ENCODE data around the gene ERVW-1.
"Not testable (repeated sequence)": the region's sequence is repeated elsewhere in the genome, so short reads cannot be mapped to it uniquely, and the experiment has no call there.

Gene ERVW-1

DNA sequence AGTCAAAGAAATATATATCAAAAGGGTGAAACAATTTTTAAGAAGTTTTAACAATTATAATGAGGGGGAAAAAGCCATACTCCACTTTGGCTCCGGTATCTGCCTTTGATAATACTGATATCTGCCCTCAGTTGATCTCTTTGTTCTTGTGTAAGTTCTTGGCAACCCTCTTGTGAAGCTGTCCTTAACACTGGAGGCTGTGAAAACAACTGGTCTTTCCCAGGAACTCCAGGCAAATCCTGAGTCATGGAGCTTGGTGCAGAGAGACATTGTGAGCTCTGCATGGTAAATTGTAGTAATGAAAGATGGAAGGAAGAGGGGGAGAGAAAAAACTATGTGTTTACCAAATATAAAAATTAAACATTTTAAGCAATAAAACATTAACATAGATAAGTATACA is 11.9 kb upstream of the ERVW-1 start:
- Histone ChIP-seq H3K27ac (ENCODE audit: low read depth, low read length, severe bottlenecking) (no peak overlapping the region), H3K4me1 (ENCODE audit: control insufficient read depth, insufficient read depth, low read length, poor library complexity, severe bottlenecking) (no peaks in the 10 kb centered on the region), H3K36me3 (ENCODE audit: control insufficient read depth, insufficient read depth, low read length) (peaks cover 45% of the 10 kb centered on the region), H3K9me3 (ENCODE audit: control insufficient read depth, low read length) (no peaks in the 10 kb centered on the region), H3K4me3 (ENCODE audit: extremely low read depth, insufficient read depth, low read length, poor library complexity, severe bottlenecking) (no peak overlapping the region)
- 100% methylated on average over 1 of the region's 1 CpG; no CpG with 5 or more reads in 1 of the 2 experiments for WGBS, 2 experiments (ENCODE audit: insufficient coverage in 2 of 2)

DNA sequence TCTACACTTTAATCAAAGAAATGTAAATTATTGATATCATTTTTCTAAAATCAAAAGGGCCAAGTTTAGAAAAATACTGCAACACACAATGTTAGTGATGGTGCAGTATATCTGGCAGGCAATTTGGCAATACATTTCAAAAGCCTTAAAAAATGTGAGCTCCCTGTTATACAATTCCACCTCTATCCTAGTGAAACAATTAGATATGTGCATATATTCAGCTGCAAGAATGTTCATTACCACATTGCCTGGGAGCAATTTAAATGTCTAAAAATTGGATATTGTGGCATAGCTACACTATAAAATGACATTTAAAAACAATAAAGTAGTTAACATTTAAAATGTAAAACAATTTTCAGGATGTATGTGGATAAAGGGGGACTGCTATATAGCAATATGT is 10.1 kb upstream of the ERVW-1 start:
- H3K4me1 ChIP-seq (ENCODE audit: control insufficient read depth, insufficient read depth, low read length, poor library complexity, severe bottlenecking): no peaks in the 10 kb centered on the region
- H3K4me3 ChIP-seq (ENCODE audit: extremely low read depth, insufficient read depth, low read length, poor library complexity, severe bottlenecking): no peak overlapping the region
- peaks cover 35% of the 10 kb centered on the region for H3K36me3 ChIP-seq (ENCODE audit: control insufficient read depth, insufficient read depth, low read length)
- H3K9me3 ChIP-seq (ENCODE audit: control insufficient read depth, low read length): no peaks in the 10 kb centered on the region
- no peak overlapping the region for H3K27ac ChIP-seq (ENCODE audit: low read depth, low read length, severe bottlenecking)

DNA sequence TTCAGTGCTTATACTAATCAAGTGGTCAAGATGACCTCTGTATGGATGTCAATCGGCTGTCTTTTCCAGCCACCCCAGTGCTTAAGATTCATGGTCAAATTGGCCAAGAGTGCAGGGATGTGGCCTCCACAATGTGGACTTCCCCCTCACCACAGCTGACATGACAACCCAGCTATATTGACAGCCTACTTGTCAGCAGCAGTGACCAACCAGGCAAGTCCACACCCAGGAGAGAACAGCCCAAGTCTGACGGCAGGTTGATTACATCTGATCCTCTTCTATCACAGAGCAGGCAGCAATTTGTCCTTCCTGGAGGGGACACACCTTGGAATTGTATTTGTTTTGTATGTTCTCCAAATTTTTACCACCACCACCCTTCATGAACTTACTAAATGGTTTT is 8.2 kb upstream of the ERVW-1 start:
- no peaks in the 10 kb centered on the region for H3K9me3 ChIP-seq (ENCODE audit: control insufficient read depth, low read length)
- H3K4me3 ChIP-seq (ENCODE audit: extremely low read depth, insufficient read depth, low read length, poor library complexity, severe bottlenecking): no peak overlapping the region
- no peaks in the 10 kb centered on the region for H3K4me1 ChIP-seq (ENCODE audit: control insufficient read depth, insufficient read depth, low read length, poor library complexity, severe bottlenecking)
- H3K27ac ChIP-seq (ENCODE audit: low read depth, low read length, severe bottlenecking): no peak overlapping the region
- 88 to 100% methylated on average over 1 of the region's 2 CpGs for WGBS, 2 experiments (ENCODE audit: insufficient coverage in 2 of 2)
- H3K36me3 ChIP-seq (ENCODE audit: control insufficient read depth, insufficient read depth, low read length): peaks cover 26% of the 10 kb centered on the region

DNA sequence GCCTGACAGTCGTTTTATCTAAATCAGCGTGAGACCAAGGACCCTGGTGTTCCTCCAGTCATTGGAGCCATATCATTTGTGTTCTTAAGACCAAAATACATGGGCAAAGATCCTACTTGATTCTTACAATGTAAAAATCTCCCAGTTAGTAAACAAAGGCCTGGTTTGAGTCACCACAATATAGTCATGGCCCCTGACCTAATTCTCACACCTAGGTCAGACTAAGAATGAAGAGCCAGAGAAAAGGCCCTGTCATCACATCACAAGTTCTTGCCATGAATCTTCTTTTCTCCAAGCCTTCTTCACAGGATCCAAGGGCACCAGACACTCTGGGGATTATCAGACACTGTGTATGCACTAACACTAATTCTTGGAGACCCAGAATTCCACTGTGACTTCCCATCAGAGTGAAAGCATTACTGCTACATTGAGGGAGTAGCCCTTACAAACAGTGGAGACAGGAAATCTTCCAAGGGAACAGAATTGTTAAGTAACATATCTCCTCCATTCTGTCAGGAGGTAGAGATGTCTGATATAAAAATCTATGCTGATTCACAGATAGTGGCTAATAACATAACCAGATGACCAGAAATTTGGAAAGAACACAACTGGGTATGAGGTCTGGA is 7.6 kb upstream of the ERVW-1 start:
- WGBS, 2 experiments (ENCODE audit: insufficient coverage in 2 of 2): 100% methylated on average over 2 of the region's 2 CpGs
- Histone ChIP-seq H3K36me3 (ENCODE audit: control insufficient read depth, insufficient read depth, low read length) (peaks cover 20% of the 10 kb centered on the region), H3K9me3 (ENCODE audit: control insufficient read depth, low read length) (no peaks in the 10 kb centered on the region), H3K4me3 (ENCODE audit: extremely low read depth, insufficient read depth, low read length, poor library complexity, severe bottlenecking) (no peak overlapping the region), H3K4me1 (ENCODE audit: control insufficient read depth, insufficient read depth, low read length, poor library complexity, severe bottlenecking) (no peaks in the 10 kb centered on the region), H3K27ac (ENCODE audit: low read depth, low read length, severe bottlenecking) (no peak overlapping the region)

DNA sequence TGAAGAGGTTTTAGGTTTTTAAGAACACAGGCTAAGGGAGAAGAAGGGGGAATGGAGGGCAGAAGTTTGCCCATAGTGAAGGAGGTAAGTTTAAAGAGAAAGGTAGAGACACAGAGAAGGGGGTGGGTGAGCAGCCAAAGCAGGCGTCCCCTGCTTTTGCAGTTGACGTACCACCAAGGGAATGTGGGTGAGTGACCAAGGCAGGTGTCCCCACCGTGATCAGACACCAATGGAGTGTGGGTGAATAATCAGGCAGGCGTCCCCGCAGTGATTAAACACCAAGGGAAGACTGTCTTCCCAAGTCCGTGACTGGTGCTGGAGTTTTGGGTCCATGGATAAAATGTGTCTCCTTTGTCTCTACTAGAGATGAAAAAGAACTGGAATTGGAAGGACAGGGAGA is 6.5 kb upstream of the ERVW-1 start:
- not testable (repeated sequence) for H3K4me3 ChIP-seq (ENCODE audit: extremely low read depth, insufficient read depth, low read length, poor library complexity, severe bottlenecking); H3K27ac ChIP-seq (ENCODE audit: low read depth, low read length, severe bottlenecking); H3K4me1 ChIP-seq (ENCODE audit: control insufficient read depth, insufficient read depth, low read length, poor library complexity, severe bottlenecking); H3K9me3 ChIP-seq (ENCODE audit: control insufficient read depth, low read length)
- H3K36me3 ChIP-seq (ENCODE audit: control insufficient read depth, insufficient read depth, low read length): peaks cover 17% of the 10 kb centered on the region
- 92% methylated on average over 6 of the region's 6 CpGs for WGBS, 2 experiments (ENCODE audit: insufficient coverage in 2 of 2)

DNA sequence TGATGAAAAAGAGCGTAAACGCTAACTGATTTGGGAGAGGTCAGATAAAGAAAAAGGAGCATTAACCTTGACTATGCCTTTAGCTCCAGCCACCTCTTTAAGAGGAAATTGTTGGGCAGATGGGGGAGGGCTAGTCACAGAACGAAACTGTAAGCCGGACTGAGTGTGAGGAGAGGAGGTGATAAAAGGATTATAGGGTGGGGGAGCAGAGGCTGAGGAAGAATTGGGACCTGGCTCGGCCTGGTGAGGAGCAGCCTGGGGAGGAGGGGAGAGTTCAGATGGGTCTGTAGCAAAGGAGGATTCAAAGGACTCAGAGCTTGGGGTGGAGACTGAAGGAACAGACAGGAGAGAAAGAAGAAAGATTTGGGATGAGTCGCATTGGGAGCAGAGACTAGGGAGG is 5.9 kb upstream of the ERVW-1 start:
- H3K27ac ChIP-seq (ENCODE audit: low read depth, low read length, severe bottlenecking); H3K9me3 ChIP-seq (ENCODE audit: control insufficient read depth, low read length); H3K4me3 ChIP-seq (ENCODE audit: extremely low read depth, insufficient read depth, low read length, poor library complexity, severe bottlenecking); H3K4me1 ChIP-seq (ENCODE audit: control insufficient read depth, insufficient read depth, low read length, poor library complexity, severe bottlenecking): not testable (repeated sequence)
- H3K36me3 ChIP-seq (ENCODE audit: control insufficient read depth, insufficient read depth, low read length): peaks cover 17% of the 10 kb centered on the region
- 60 to 73% methylated on average over 3 to 5 of the region's 6 CpGs for WGBS, 2 experiments (ENCODE audit: insufficient coverage in 2 of 2)

DNA sequence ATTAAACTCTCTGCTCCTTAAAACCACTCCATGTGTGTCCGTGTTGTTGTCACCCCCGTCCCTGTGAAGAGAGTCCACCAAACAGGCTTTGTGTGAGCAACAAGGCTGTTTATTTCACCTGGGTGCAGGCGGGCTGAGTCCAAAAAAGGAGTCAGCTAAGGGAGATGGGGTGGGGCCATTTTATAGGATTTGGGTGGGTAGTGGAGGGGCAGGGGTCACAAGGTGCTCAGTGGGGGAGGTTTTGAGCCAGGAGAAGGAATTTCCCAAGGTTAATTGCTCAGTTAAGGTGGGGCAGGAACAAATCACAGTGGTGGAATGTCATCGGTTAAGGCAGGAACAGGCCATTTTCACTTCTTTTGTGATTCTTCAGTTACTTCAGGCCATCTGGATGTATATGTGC is 1.4 kb upstream of the ERVW-1 start:
- not testable (repeated sequence) for H3K9me3 ChIP-seq (ENCODE audit: control insufficient read depth, low read length); H3K36me3 ChIP-seq (ENCODE audit: control insufficient read depth, insufficient read depth, low read length); H3K27ac ChIP-seq (ENCODE audit: low read depth, low read length, severe bottlenecking); H3K4me1 ChIP-seq (ENCODE audit: control insufficient read depth, insufficient read depth, low read length, poor library complexity, severe bottlenecking); H3K4me3 ChIP-seq (ENCODE audit: extremely low read depth, insufficient read depth, low read length, poor library complexity, severe bottlenecking)
- 89 to 91% methylated on average over 4 of the region's 4 CpGs for WGBS, 2 experiments (ENCODE audit: insufficient coverage in 2 of 2)

DNA sequence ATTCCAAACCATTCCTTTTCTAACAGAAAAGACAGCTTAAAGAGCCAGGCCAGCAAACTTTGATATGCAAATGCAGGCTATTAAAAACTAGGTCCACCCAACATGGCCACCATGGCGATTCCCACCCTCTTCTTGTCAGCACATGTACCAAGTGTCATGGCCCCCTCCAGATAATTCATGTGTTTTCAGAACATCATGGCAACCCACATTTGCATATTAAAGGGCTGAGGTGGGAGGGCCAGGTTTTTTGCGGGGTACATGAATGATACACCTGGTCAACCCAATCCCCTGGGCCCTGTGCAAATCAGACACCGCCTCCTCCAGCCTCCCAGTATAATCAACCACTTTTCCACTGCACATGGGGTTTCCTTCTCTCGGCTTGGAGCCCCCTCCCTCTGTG is 965 bp upstream of the ERVW-1 start:
- Histone ChIP-seq H3K36me3 (ENCODE audit: control insufficient read depth, insufficient read depth, low read length) (no peaks in the 10 kb centered on the region), H3K9me3 (ENCODE audit: control insufficient read depth, low read length) (no peaks in the 10 kb centered on the region), H3K27ac (ENCODE audit: low read depth, low read length, severe bottlenecking) (no peak overlapping the region), H3K4me3 (ENCODE audit: extremely low read depth, insufficient read depth, low read length, poor library complexity, severe bottlenecking) (no peak overlapping the region), H3K4me1 (ENCODE audit: control insufficient read depth, insufficient read depth, low read length, poor library complexity, severe bottlenecking) (no peaks in the 10 kb centered on the region)
- WGBS, 2 experiments (ENCODE audit: insufficient coverage in 2 of 2): 93 to 100% methylated on average over 3 of the region's 4 CpGs

DNA sequence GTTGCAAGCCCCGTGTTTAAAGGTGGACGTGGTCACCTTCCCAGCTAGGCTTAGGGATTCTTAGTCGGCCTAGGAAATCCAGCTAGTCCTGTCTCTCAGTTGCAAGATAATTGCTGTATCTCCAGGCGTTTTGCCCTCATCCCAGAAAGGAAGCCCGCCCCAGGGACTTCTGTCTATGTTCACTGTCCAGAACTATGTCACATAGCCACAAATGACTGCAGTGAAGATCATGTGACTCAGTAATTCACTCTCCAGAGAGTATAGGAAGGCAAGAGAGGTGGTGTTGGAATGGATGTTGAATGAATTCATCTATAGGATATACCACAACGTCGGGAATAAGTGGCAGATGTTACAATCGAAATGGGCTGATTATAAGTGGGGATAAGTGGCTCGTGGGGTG is 349 bp upstream of the ERVW-1 start:
- H3K4me3 ChIP-seq (ENCODE audit: extremely low read depth, insufficient read depth, low read length, poor library complexity, severe bottlenecking): no peak overlapping the region
- H3K4me1 ChIP-seq (ENCODE audit: control insufficient read depth, insufficient read depth, low read length, poor library complexity, severe bottlenecking): no peaks in the 10 kb centered on the region
- whole genome bisulfite sequencing, 2 experiments (ENCODE audit: insufficient coverage in 2 of 2): 93 to 94% methylated on average over 3 to 7 of the region's 9 CpGs
- no peaks in the 10 kb centered on the region for H3K36me3 ChIP-seq (ENCODE audit: control insufficient read depth, insufficient read depth, low read length)
- no peaks in the 10 kb centered on the region for H3K9me3 ChIP-seq (ENCODE audit: control insufficient read depth, low read length)
- no peak overlapping the region for H3K27ac ChIP-seq (ENCODE audit: low read depth, low read length, severe bottlenecking)

DNA sequence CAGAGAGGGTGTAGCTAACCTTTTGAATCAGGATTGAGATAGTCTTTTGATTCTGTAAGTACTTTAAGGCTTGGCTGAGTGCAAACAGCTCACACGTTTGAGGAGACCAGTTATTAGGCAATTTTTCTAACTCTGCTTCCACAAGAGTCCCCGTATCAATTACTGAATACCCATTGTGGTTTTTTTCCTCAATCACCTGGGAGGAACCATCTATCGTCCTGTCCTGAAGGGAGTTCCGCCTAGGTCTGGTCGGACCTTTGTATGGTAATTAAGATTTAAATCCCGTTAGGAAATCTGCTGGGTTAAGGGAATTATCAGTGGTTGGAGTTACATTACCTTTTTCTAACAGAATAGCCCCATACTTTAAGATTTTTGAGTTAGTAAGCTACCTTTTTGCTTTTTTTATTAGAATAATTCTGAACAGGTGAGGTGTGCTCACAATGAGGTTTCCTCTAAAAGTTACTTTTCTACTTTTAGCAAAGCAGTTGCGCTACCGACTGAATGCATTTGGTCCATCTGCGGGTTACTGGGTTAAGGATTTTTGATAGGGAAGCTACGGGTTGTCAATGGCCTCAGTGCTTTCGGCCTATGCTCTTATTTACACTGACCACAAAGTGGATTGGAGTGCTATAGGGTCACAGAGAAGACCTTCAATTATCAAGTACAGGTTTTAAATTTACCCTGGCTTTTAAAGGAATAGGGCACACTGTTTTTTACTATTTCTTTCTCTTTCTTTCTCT is 1.7 kb downstream of the ERVW-1 start:
- H3K9me3 ChIP-seq (ENCODE audit: control insufficient read depth, low read length); H3K36me3 ChIP-seq (ENCODE audit: control insufficient read depth, insufficient read depth, low read length); H3K27ac ChIP-seq (ENCODE audit: low read depth, low read length, severe bottlenecking); H3K4me1 ChIP-seq (ENCODE audit: control insufficient read depth, insufficient read depth, low read length, poor library complexity, severe bottlenecking); H3K4me3 ChIP-seq (ENCODE audit: extremely low read depth, insufficient read depth, low read length, poor library complexity, severe bottlenecking): not testable (repeated sequence)
- WGBS, 2 experiments (ENCODE audit: insufficient coverage in 2 of 2): 71 to 100% methylated on average over 1 to 3 of the region's 11 CpGs

DNA sequence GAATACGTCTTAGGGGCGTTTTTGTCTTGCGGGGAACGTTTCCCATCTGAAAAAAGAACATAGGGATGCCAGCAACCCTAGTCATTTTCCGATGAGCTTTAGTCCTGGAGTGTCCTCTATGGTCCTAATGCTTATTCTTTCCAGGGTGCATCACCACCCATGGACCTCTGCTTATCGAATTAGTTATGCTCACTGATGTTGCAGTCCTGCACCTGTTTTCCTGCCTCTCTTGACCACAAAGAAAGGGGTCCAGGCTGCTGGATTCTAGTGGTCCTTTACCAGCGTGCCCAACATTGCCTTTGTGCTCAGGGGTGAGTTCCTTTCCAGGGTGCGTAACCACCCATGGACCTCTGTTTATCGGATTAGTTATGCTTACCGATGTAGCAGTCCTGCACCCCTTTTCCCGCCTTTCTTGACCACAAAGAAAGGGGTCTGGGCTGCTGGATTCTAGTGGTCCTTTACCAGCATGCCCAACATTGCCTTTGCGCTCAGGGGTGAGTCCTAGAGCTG is 2.4 kb downstream of the ERVW-1 start:
- not testable (repeated sequence) for H3K4me1 ChIP-seq (ENCODE audit: control insufficient read depth, insufficient read depth, low read length, poor library complexity, severe bottlenecking); H3K9me3 ChIP-seq (ENCODE audit: control insufficient read depth, low read length); H3K36me3 ChIP-seq (ENCODE audit: control insufficient read depth, insufficient read depth, low read length); H3K4me3 ChIP-seq (ENCODE audit: extremely low read depth, insufficient read depth, low read length, poor library complexity, severe bottlenecking); H3K27ac ChIP-seq (ENCODE audit: low read depth, low read length, severe bottlenecking)
- WGBS, 2 experiments (ENCODE audit: insufficient coverage in 2 of 2): 82 to 87% methylated on average over 9 to 11 of the region's 12 CpGs
